Inflammatory macrophage (primary cell): ENCODE data around the gene BRPF3.
A peak's percentile ranks its signal among the peaks of the same experiment; 100 is the strongest.

Experiments
- DNase-seq, 2 donors: peaks; one replicate each; pipeline ENCODE4 v3.0.0-alpha.2; 2020 to 2022

BRPF3 gene

DNA sequence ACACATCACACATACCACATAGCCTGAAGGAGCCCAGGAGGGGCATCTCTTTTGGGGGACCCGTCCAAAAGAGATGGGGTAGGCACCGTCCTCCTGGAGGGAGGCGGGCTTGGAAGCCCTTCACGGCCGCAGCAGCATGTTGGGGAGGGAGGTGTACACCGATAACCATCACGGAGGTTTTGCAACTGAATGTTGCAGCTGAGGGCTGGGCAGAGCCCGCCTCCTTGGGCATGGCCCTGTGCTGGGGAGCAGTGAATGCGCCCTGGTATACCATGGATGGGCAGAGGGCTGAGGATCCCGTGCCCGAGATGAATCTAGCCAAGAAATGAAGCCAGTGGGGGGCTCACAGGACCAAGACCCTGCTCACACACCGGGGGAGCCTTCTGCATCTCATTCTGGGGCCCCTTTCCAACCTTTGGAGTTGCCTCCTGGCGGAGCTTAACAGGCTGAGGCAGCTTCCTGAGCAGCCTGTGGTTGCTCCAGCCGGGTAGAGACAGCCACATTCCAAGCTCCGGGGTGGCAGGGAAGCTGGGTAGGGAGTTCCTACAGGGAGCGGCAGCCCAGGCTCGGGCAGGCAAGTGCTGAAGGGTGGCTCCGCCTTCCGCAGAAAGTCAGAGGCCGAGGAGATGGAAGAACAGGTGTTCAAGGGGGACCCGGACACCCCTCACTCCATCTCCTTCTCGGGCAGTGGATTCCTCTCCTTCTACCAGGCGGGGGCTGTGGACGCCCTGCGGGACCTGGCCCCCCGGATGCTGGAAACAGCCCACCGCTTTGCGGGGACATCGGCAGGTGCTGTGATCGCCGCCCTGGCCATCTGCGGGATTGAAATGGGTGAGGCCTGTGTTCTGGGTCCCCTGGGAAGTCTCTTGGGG is 73.5 kb downstream of the BRPF3 start, which contains the start of gene PNPLA1:
Gene PNPLA1, plus strand, starts transcription at position 227 of the 872 bp plus-strand sequence. Its CDS starts 400 bp downstream, at position 627.
- DNase-seq: no peak

DNA sequence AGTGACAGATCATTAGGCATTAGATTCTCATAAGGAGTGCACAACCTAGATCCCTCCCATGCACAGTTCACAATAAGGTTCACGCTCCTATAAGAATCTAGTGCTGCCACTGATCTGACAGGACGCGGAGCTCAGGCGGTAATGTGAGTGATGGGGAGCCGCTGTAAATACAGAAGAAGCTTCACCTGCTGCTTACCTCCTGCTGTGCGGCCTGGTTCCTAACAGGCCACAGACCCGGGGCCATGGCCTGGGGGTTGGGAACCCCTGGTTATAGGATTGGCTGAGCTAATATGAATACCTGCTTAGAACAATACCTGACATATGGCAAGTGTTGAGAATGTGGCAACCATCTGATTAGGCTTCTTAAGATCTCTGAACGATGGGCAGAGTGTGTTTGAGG is 75.7 kb downstream of the BRPF3 start:
- DNase-seq: no peak

DNA sequence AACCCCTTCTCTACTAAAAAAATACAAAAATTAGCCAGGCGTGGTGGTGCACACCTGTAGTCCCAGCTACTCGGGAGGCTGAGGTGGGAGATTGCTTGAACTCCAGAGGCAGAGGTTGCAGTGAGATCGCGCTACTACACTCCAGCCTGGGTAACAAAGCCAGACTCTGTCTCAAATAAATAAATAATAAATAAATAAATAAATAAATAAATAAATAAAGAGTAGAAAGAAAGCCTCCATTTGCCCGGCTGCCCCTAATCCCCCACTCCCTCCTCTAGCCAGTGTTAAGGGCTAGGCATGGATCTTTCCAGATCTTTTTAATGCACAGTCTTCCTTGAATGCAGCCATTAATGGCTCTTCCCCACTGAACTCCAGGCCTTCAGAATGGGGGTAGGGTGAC is 76.5 kb downstream of the BRPF3 start:
- DNase-seq: no peak

DNA sequence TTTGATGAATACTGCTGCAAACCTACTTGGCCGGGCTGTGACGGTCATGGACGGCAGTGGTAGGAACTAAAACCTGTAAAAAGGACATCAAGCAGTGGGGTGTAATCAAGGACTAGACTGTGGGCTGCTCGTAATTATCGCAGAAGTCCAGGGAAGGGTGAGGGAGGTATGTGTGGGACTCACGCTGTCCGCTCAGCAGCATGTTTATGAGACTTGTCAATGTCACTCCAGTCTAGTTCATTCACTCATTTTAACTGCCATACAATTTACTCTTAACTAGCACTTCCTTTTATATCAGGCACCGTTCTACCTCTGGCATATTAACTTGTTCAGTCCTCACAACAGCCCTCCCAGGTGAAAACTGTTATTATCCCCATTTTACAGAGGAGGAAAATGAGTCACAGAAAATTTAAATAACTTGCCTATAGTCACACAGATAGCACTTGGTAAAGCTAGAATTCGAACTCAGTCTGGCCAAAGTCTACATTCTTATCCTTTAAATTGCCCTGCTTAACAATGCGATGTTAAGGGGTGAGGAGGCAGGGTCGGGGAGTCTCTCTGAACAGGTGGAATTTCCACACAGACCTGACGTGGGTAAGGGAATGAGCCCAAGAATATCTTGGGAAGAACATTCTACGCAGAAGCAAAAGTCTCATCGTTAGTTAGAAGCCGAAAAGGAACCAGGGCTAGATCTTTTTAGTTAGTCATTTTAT is 77.4 kb downstream of the BRPF3 start:
- DNase-seq: no peak

DNA sequence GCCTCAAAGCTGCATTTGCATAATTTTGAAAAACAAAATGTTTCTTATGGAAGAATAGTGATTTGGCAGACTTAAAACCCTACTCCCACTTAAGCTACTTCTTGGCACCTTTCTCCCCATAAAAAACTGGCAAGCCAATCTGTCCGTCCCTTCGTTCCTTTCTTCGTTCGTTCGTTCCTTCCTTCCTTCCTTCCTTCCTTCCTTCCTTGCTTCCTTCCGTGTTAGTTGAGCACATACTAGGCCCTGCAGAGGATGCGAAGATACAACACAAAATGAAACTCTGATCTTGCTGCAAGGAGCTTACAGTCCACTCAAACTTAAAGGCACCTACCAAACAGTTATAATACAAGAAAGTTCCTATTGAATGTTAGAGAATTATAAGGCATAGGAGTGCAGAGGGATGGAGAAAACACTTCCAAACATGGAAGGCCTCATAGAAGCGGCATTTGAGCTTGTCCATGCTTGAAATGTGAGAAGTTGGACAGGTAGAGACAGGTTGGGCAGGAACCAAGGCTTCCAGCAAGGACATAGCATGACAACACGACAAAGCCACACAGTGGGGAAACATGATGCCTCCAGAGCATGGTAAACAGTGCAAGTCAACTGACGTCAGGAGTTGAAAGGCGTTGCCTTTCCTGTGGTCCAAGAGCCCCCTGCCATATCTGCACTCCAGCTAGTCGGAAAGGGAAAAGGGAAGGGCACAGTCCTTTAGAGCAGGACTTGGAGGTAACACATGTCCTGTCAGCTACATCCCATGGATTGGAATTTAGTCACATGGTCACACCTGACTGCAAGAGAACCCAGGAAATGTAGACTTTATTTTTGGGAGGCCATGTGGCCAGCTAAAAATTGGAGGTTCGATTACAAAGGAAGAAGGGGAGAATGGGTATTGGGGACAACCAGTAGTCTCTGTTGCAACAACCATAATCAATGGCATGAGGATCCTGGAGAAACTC is 80.3 kb downstream of the BRPF3 start:
- no peak for DNase-seq

DNA sequence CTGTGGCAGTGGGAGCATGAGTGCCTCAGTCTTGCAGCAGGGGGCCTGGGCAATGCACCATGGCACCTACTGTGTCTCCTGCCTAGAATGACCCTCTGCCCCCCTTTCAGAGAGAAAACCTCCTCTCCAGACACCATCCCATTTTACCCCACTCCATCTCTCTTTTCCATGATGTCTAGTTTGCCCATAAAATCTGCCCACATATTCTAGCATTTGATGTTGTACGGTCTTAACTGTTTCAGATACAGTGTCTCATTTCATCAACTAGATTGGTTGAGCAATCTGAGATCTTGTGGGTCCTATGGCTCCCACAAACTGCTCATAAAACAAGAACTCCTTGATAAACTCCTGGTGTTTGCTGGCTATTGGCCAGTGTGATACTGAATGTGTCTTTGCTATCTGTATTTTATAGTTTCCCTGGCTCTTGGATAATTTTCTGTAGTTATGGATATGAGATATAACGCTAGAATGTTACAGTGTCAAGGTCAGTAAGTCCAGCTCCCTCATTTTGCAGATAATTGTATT is 81.5 kb downstream of the BRPF3 start:
- DNase-seq: peak; percentile 18 to 21

DNA sequence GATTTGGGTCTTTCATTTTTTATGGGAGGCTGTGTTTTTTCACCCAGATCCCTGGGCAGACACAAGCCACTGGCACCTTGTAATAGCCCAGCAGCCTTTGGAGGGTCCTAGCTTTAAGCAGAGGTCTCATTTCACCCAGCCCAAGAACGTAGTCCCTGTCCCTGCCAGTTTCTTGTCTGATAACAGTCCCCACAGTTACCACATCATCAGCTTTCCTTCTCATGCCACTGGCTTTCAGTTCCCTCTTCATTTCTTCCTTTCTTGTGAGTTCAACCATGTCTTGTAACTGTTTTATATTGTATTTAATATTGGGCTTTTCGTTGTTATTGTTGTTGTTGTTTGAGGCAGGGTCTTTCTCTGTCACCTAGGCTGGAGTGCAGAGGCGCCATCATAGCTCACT is 83.9 kb downstream of the BRPF3 start:
- peak; percentile 38 to 48 for DNase-seq

DNA sequence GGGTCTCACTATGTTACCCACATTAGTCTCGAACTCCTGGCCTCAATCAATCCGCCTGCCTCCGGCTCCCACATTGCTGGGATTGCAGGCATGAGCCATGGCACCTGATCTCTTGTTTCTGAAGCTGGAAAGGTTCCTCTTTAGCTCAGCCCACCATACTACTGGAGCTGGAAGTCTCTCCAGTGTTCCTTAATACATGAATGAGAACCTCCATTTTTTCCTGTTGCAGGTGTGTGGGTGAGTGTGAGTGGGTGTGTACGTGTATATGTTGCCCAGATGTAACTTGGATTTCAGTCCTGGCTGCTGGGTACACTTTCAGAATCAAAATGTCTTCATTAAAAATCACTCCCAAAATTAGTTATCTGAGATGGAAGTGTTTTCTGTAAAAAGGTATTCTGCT is 84.4 kb downstream of the BRPF3 start:
- peak in 1 of 2 donors; percentile 32 for DNase-seq
